ENCODE data around the gene CNIH2. TPM values are rescaled to one million over a fixed set of nuclear protein-coding genes. Genes with fewer than 3 reads are reported as not detected.

The CNIH2 gene
- total RNA-seq, 1 experiment from 2014 or later: 1.3 TPM

DNA sequence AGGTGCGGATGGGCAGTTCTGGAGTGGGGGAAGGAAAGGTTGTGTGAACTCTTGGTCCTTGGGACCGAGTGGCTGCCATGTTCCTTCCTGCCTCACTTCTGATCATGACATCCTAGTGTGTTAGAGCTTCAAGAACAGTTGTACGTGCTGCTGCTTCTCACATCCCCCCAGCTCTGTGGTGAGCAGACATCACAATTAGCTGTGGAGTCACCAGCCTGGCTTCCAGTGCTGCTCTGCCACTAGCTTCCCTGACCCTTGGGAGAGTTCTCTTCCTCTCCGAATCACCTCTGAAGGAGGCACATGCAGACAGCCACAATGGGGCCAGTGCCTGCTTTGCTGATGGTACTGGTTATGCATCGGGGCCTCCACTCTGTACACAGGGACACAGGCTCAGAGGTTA, 15.8 kb upstream of the CNIH2 start:
- POLR2A ChIA-PET: interaction anchor here (0.6 kb wide), 1 partner anchor 76 kb away, joined by 3 read pairs; no protein-coding TSS in a partner anchor

DNA sequence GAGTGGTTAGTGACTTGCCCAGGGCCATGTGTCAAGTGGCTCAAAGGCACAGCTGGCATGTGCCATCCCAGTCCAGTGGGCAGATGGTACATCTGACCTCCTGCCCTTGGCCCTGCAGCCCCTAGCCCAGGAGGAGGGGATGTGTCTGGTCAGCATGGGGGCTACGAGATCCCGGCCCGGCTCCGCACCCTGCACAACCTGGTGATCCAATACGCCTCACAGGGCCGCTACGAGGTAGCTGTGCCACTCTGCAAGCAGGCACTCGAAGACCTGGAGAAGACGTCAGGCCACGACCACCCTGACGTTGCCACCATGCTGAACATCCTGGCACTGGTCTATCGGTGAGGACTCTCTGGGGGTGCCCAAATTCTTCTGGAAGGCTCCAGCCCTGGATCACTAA, 15.3 kb upstream of the CNIH2 start:
- ATAC-seq: no peak

More for the DNA sequence above, 15.8 kb upstream of the CNIH2 start:
- intact Hi-C loops (cut with micrococcal nuclease): no loop called here
- Histone ChIP-seq H3K27ac (ENCODE audit: low read depth, low read length) (no peak overlapping the region), H3K9me2 (ENCODE audit: insufficient read depth) (no peaks in the 10 kb centered on the region), H3K4me1 (ENCODE audit: control insufficient read depth in 1 of 2, insufficient read depth in 2 of 2, low read length in 2 of 2) (peaks cover 5 to 21% of the 10 kb centered on the region in 2 experiments), H3K9ac (ENCODE audit: low read length) (no peak overlapping the region), H3K4me2 (ENCODE audit: low read length) (no peak overlapping the region), H3K9me3 (ENCODE audit: control insufficient read depth in 1 of 2, insufficient read depth in 1 of 2, low read depth in 1 of 2, low read length in 2 of 2) (no peaks in the 10 kb centered on the region), H3K27me3 (ENCODE audit: insufficient read depth, low read length) (no peaks in the 10 kb centered on the region), H3K79me2 (ENCODE audit: insufficient read depth, low read length) (peaks cover 20% of the 10 kb centered on the region; the same call in 1 of the 2 replicates), H3K4me3 (replicated peaks in 1 of 2; ENCODE audit: low read depth in 1 of 2, low read length in 2 of 2) (no peak overlapping the region), H3K36me3 (ENCODE audit: control insufficient read depth in 1 of 2, insufficient read depth in 2 of 2, low read length in 2 of 2) (peaks cover 6 to 12% of the 10 kb centered on the region in 2 experiments), H2AFZ (ENCODE audit: low read depth, low read length, poor library complexity, severe bottlenecking) (no peak overlapping the region), H4K20me1 (ENCODE audit: insufficient read depth) (no peaks in the 10 kb centered on the region)
- ATAC-seq (no peak), DNase-seq (ENCODE audit: low read depth, low spot score) (no peak)
- TF ChIP-seq SIN3A (IDR thresholded peaks at IDR 0.05; ENCODE audit: low read depth) (no peak), YY1 (IDR thresholded peaks at IDR 0.05; ENCODE audit: extremely low read depth, insufficient replicate concordance, low read depth, low read length) (no peak), ELF1 (IDR thresholded peaks at IDR 0.05; ENCODE audit: borderline replicate concordance, low read depth) (no peak), FOSL1 (IDR thresholded peaks at IDR 0.05; ENCODE audit: low read depth) (no peak), EZH2 (IDR thresholded peaks at IDR 0.05) (no peak)
- ChIA-PET RAD21 (ENCODE audit: low non-redundant PET in 1 of 2, low total read pairs in 2 of 2, uncharacterized antibody in 2 of 2, unreplicated experiment in 2 of 2) (no interaction called here), CTCF (no interaction called here)
- no TSS peak for BruUV-seq (replicated peaks)

More for the DNA sequence above, 15.3 kb upstream of the CNIH2 start:
- no TSS peak for BruUV-seq (replicated peaks)
- ChIA-PET POLR2A (no interaction called here), RAD21 (ENCODE audit: low non-redundant PET in 1 of 2, low total read pairs in 2 of 2, uncharacterized antibody in 2 of 2, unreplicated experiment in 2 of 2) (no interaction called here), CTCF (no interaction called here)
- Histone ChIP-seq H4K20me1 (ENCODE audit: insufficient read depth) (no peaks in the 10 kb centered on the region), H3K27ac (ENCODE audit: low read depth, low read length) (no peak overlapping the region), H2AFZ (ENCODE audit: low read depth, low read length, poor library complexity, severe bottlenecking) (no peak overlapping the region), H3K9ac (ENCODE audit: low read length) (no peak overlapping the region), H3K27me3 (ENCODE audit: insufficient read depth, low read length) (no peaks in the 10 kb centered on the region), H3K4me1 (ENCODE audit: control insufficient read depth in 1 of 2, insufficient read depth in 2 of 2, low read length in 2 of 2) (peaks cover 5 to 22% of the 10 kb centered on the region in 2 experiments), H3K9me3 (ENCODE audit: control insufficient read depth in 1 of 2, insufficient read depth in 1 of 2, low read depth in 1 of 2, low read length in 2 of 2) (no peaks in the 10 kb centered on the region), H3K36me3 (ENCODE audit: control insufficient read depth in 1 of 2, insufficient read depth in 2 of 2, low read length in 2 of 2) (peaks cover 6 to 12% of the 10 kb centered on the region in 2 experiments), H3K79me2 (ENCODE audit: insufficient read depth, low read length) (peaks cover 20% of the 10 kb centered on the region; the same call in 1 of the 2 replicates), H3K9me2 (ENCODE audit: insufficient read depth) (no peaks in the 10 kb centered on the region), H3K4me2 (ENCODE audit: low read length) (no peak overlapping the region), H3K4me3 (replicated peaks in 1 of 2; ENCODE audit: low read depth in 1 of 2, low read length in 2 of 2) (no peak overlapping the region)
- TF ChIP-seq CBX3 (IDR thresholded peaks at IDR 0.05; ENCODE audit: low read depth): no peak
- TF ChIP-seq CTCF (IDR thresholded peaks at IDR 0.05 in 2 of 3, conservative IDR thresholded peaks at IDR 0.05 in 1 of 3; ENCODE audit: borderline replicate concordance in 1 of 3, insufficient read depth in 1 of 3, low read depth in 2 of 3, low read length in 2 of 3): no peak
- no peak for TF ChIP-seq POLR2AphosphoS5 (IDR thresholded peaks at IDR 0.05; ENCODE audit: low read depth, low read length)
- intact Hi-C loops (cut with micrococcal nuclease): no loop called here
- no peak for DNase-seq (ENCODE audit: low read depth, low spot score)

Measured in HCT116 (cell line).